HG03175 (cell line): Measurements from ENCODE around the gene CCL17.
"Not testable (repeated sequence)": the region's sequence is repeated elsewhere in the genome, so short reads cannot be mapped to it uniquely, and the experiment has no call there.

ENCODE experiments used
- ATAC-seq: cut with Tn5 transposase; IDR thresholded peaks from one replicate; pipeline ENCODE4 v1.9.1; 2021; ENCODE audit warnings: mild to moderate bottlenecking, moderate library complexity; ENCODE audit not compliant: unreplicated experiment

CCL17 gene

DNA sequence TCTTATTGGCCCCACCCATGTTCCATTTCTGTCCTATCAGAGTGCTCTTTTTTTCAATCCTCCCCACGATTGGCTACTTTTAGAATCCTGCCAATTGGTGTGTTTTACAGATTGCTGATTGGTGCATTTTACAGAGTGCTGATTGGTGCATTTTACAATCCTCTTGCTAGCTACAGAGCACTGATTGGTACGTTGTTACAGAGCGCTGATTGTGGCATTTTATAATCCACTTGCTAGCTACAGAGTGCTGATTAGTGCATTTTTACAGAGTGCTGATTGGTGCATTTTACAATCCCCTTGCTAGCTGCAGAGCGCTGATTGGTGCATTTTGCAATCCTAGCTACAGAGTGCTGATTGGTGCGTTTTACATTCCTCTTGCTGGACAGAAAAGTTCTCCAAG is 9.5 kb upstream of the CCL17 start:
- ATAC-seq, result no peak

- no peak for ATAC-seq
These were observed 7.8 kb upstream of the CCL17 start for GRCh38 chr16:57396786-57397185.

GRCh38 chr16:57397493-57397892 is 7.1 kb upstream of the CCL17 start:
- not testable (repeated sequence) for ATAC-seq

DNA sequence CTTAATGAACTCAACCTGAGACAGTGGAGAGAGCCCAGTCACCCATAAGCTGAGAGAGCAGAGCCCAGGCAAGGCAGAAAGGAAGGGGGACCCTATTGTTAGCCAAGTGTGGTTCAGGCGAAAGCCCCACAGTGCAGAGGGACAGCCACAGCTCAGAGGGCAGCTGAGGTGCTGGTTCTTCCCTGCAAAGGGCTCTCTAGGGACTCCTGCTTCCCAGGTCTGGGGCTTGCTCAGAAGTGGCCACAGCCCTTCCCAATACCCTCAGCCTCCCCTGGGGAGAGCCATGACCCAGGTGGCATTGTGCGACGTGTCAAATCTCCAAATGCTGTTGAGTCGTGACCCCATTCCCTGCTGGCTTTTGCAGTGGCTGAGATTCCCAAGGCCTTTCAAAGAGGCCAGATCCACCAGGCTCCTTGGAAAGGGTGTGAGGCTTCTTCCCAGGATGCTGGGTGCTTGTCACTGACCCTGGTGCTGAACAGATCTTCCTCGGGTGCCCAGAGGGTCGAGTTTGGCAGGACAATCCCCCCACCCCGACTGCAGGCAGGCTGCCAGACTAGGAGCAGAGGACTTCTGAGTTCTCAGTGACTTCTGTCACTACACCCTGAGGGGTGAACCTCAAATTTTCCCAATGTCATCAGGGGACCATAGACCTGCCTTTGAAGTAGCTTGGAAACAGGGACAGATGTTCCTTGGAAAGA is 2.5 kb upstream of the CCL17 start:
- no peak for ATAC-seq

GRCh38 chr16:57405097-57405496 is 530 bp downstream of the CCL17 start:
- ATAC-seq, result no peak

GRCh38 chr16:57406881-57407280 is 2.3 kb downstream of the CCL17 start:
- ATAC-seq, result no peak

GRCh38 chr16:57407521-57408353 is 3.2 kb downstream of the CCL17 start:
- ATAC-seq, result no peak

DNA sequence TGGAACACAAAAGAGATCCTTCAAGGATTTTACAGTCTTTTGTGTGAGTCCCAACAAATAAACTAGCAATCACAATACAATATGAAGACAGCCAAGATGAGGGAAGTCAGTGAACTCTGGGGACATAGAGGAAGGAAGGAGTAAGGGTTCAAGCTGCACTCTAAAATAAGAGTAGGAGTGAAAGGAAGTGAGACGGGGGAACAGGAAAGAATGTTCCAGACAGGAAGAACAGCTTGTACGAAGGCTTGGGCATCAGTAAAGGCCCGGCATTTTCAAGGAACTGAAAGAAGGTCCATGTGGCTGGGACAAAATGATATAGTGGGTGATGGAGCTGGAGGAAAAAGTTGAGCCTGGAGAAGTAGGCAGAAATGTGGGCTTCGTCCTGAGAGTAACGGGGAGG is 4.5 kb downstream of the CCL17 start:
- ATAC-seq, result no peak

DNA sequence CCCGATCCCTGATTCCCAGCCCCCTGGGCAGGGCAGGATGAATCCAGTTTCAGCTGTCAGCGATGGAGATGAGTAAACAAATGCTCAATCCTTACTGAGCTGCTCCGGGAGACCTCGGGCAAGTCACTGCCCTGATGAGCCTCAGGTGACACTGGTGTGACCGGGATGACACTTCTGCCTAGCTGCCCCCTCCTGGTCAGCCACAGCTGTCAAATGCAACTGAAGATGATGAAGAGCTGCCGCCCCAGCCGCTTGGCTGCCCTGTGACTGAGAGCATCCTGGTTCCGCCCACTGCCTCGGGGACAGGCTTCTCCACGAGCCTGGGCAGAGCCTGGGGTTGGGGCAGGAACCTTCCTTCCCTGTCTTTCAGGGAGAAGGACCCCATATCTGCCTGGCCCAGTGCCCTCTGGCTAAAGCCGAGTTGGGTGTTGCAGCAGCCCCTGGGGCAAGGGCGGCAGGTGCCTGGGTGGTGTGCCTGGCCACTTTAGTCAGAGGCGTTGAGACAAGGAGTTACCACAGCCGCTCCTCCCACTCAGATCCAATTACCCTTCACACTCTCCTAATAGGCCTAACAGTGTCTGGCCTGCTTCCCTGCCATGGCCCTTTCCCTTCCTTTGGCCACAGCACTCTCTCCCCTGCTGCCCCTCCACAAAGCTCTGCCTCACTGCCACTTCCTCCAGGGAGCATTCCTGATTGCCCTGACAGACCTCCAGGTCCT is 5.5 kb downstream of the CCL17 start:
- ATAC-seq, result no peak

- ATAC-seq, result no peak
These were observed 6.9 kb downstream of the CCL17 start for GRCh38 chr16:57411362-57411976.

DNA sequence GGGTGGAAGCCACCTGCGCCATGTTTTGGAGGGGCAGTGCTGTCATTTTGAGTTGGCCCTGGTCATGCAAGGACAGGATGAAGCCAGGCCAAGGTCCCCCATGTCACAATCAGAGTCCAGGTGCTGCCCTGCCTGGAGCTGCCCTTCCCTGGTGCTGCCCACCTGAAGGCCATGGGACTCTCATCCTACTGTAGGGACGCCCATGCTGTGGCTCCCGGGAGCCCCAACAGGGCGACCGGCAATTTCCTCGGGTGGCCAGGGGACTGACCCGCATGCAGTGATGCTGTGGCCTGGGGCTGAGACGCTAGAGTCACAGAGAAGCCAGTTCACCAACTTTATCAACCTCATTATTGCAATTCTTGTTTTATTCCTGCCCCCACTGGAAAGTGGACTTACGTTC is 8.0 kb downstream of the CCL17 start:
- ATAC-seq, result no peak

- ATAC-seq, result peak; percentile 78
These were observed 8.7 kb downstream of the CCL17 start for GRCh38 chr16:57413301-57413730.

- ATAC-seq, result peak; percentile 3
These were observed 9.2 kb downstream of the CCL17 start for GRCh38 chr16:57413733-57414132.

GRCh38 chr16:57416084-57416483 is 11.5 kb downstream of the CCL17 start:
- no peak for ATAC-seq

DNA sequence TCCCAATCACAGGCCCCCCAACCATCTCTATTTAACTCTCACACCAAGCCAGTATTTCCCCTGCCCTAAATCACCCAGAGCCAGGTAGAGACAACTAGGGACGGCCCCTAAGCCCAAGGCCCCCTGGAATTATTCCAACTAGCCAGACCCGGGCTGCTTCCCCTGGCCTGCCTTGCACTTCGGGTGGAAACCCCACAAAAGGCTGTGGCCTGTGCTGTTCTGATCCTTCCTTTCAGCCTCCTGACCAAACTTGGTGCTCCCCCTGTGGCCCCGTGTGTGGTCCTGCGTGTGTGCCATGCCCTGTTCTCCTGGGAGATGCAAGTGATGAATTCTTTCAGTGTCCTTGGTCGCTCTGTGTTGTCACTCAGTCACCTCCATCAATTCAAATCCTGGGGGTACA is 14.9 kb downstream of the CCL17 start:
- no peak for ATAC-seq

DNA sequence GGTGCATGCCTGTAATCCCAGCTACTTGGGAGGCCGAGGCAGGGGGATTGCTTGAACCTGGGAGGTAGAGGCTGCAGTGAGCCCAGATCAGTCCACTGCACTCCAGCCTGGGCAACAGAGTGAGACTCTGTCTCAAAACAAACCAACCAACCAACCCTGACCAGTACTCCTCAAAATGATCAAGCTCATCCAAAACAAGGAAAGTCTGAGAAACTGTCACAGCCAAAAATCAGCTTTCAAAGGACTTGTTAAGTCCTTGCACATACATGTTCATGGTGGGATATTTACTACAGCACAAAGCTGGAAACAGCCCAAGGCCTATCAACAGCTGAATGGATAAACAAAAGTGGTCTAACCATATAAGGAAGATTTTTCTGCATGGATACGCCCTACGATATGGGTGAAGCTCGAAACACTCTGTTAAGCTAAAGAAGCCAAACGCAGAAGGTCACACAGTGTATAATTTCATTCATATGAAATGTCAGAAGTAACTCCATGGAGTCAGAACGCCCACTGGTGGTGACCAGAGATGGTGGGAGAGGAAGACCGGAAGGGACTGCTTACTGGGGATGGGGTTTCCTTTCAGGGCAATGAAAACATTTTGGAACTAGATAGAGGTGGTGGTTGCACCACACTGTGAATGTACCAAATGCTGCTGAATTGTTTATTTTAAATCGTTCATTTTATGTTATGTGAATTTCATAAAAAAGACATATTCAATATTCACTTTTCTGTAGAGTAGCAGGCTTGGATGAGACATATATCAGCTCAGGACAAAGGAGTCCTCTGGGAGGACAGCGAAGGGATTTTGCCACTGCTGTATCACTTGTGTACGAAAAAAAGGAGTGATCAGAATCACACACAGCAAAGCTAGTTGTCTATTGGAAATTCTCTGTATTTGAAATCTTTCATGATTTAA is 17.7 kb downstream of the CCL17 start:
- ATAC-seq, result no peak

GRCh38 chr16:57423152-57423551 is 18.6 kb downstream of the CCL17 start:
- no peak for ATAC-seq

- no peak for ATAC-seq
These were observed 20.0 kb downstream of the CCL17 start for GRCh38 chr16:57424583-57424982.

GRCh38 chr16:57426356-57426755 is 21.8 kb downstream of the CCL17 start:
- ATAC-seq, result no peak

GRCh38 chr16:57427307-57427706 is 22.7 kb downstream of the CCL17 start:
- ATAC-seq, result no peak
